ENCODE measurements around the gene ACBD6. TPM values are rescaled to one million over a fixed set of nuclear protein-coding genes. Genes with fewer than 3 reads are reported as not detected.

The ACBD6 gene
- total RNA-seq, 4 donors from 2014 or later, result 26.6 to 51.3 (median 34.4) TPM

DNA sequence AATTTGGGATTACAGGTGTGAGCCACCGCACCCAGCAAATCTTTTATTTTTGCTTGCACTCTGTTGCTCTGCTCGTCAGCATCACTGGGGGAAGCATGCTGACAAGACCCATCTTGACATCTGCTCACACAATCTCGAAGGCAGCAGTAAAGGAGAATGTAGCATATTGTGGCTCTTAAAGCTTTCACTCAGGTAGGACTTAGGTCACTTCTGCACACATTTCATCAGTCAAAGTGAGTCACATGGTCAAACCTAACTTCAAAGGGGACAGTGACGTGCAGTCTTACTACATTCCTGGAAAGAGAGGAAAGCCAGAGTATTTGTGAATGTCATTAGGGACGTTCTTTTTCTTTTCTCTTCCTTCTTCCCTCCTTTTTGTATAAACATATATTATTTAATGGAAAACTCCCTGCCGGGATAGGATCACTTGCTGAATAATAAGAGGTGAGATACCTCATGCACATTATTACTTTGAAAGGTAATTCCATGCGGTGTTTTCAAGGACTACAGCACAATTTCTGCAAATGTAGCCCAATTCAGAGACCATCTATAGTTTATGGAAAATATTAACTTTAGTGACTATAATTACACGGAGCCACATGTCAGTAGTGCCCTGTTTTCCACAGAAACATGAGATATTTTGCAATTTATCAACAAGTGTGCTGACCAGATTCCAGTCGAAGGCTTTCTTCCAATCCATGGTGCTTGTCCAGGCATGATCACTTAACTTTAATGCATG, 19.3 kb upstream of the ACBD6 start:
- peaks cover 0 to 31% (median 6%) of the 10 kb centered on the region in 3 donors for H3K4me1 ChIP-seq
- no peak for DNase-seq
- WGBS, 2 donors, result 32 to 45% methylated on average over 9 of the region's 9 CpGs
- no peaks in the 10 kb centered on the region for H3K27me3 ChIP-seq
- no peak overlapping the region for H3K4me3 ChIP-seq
- no peaks in the 10 kb centered on the region for H3K36me3 ChIP-seq
- intact Hi-C loops (cut with DNase I), result loop anchor here (5.0 kb wide), 2 partner anchors 341 to 501 kb away; partner anchors contain the start of gene STX6
- peak overlapping the region in 3 of 4 donors; percentile 17 to 35 (median 23) for H3K27ac ChIP-seq
- TF ChIP-seq POLR2A (IDR thresholded peaks at IDR 0.05), result no peak
- TF ChIP-seq, protein P1, sequence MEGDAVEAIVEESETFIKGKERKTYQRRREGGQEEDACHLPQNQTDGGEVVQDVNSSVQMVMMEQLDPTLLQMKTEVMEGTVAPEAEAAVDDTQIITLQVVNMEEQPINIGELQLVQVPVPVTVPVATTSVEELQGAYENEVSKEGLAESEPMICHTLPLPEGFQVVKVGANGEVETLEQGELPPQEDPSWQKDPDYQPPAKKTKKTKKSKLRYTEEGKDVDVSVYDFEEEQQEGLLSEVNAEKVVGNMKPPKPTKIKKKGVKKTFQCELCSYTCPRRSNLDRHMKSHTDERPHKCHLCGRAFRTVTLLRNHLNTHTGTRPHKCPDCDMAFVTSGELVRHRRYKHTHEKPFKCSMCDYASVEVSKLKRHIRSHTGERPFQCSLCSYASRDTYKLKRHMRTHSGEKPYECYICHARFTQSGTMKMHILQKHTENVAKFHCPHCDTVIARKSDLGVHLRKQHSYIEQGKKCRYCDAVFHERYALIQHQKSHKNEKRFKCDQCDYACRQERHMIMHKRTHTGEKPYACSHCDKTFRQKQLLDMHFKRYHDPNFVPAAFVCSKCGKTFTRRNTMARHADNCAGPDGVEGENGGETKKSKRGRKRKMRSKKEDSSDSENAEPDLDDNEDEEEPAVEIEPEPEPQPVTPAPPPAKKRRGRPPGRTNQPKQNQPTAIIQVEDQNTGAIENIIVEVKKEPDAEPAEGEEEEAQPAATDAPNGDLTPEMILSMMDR (IDR thresholded peaks at IDR 0.05), result no peak
- no peaks in the 10 kb centered on the region for H3K9me3 ChIP-seq

DNA sequence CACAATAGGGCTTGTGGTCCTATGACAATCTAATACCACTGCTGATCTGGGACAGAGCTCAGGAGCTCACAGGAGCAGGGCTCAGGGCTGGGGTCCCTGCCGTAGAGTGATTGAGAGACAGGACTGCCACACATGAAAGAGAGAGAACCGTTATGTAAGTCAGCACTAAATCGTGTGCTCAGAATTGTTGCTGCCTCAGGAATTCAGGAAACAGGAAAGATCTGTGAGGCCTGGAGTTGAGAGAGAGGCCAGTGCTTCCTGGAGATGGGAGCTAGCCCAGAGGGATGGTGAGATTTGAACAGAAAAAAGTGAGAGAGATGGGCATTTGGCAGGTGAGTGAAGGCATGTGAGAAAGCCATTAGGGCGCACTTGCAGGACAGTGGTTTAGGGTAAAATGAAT, 17.5 kb upstream of the ACBD6 start:
- Histone ChIP-seq H3K4me3 (no peak overlapping the region), H3K36me3 (no peaks in the 10 kb centered on the region), H3K9me3 (no peaks in the 10 kb centered on the region), H3K27ac (no peak overlapping the region), H3K27me3 (no peaks in the 10 kb centered on the region), H3K4me1 (peaks cover 0 to 34% (median 3%) of the 10 kb centered on the region in 3 donors)
- intact Hi-C loops (cut with DNase I), result loop anchor here (5.0 kb wide), 2 partner anchors 342 to 502 kb away; partner anchors contain the start of gene STX6
- WGBS, 2 donors, result 47 to 52% methylated on average over 3 to 4 of the region's 4 CpGs
- no peak for TF ChIP-seq POLR2A (IDR thresholded peaks at IDR 0.05)
- TF ChIP-seq, protein P1 (IDR thresholded peaks at IDR 0.05), result no peak
- no peak for DNase-seq

DNA sequence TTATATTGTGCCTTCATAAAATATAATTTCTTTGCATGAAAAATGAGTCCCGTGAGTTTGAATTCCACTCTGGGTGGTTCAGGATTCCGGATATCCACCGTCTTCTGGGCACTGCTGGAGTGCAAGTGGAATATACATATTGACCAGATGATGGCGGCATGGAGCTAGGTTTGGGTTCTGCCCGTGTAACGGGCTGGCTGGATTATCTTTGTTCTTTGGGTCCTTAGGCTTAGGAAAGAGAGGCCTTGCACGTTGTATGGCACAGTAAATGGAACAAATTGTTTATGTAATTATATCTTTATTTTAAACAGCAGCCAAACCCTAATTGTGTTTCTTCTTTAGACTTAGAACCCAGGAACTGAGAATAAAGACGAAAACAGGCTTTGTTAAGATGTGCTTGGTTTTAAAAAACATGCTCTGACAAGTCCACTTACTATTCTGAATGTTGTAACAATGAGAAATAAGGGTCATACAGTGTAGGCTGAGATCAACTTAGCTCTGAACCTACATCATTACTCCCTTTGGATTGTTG, 13.5 kb upstream of the ACBD6 start:
- TF ChIP-seq, protein P1 (IDR thresholded peaks at IDR 0.05), result peak; percentile 66 to 93 (median 80)
- TF ChIP-seq POLR2A (IDR thresholded peaks at IDR 0.05), result no peak
- Histone ChIP-seq H3K4me1 (peaks cover 0 to 12% (median 0%) of the 10 kb centered on the region in 3 donors), H3K27me3 (no peaks in the 10 kb centered on the region), H3K27ac (no peak overlapping the region), H3K36me3 (no peaks in the 10 kb centered on the region), H3K4me3 (no peak overlapping the region), H3K9me3 (no peaks in the 10 kb centered on the region)
- 4 to 7% methylated on average over 8 of the region's 8 CpGs for WGBS, 2 donors
- DNase-seq, result no peak
- intact Hi-C loops (cut with DNase I), result no loop called here

DNA sequence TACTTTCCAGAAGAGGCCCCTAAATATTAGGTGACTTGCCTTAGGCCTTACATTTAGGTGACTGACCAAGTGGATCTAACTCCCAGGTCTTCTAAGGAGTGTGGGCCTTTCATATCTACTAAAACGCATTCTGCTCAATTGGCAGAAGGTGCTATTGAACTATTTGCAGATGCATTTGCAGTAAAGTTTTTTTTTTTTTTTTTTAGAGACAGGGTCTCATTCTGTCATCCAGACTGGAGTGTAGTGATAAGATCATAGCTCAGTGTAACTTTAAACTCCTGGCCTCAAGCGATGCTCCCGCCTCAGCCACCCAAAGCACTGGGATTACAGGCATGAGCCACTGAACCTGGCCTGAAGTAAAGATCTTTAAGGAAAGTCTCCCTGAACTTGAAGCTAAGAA, 13.0 kb upstream of the ACBD6 start:
- Histone ChIP-seq H3K27ac (no peak overlapping the region), H3K4me3 (no peak overlapping the region), H3K27me3 (no peaks in the 10 kb centered on the region), H3K36me3 (no peaks in the 10 kb centered on the region), H3K4me1 (peaks cover 0 to 12% (median 0%) of the 10 kb centered on the region in 3 donors), H3K9me3 (no peaks in the 10 kb centered on the region)
- DNase-seq, result no peak
- TF ChIP-seq, protein P1 (IDR thresholded peaks at IDR 0.05), result no peak
- no peak for TF ChIP-seq POLR2A (IDR thresholded peaks at IDR 0.05)
- 24 to 51% methylated on average over 3 of the region's 3 CpGs for WGBS, 2 donors
- intact Hi-C loops (cut with DNase I), result no loop called here

DNA sequence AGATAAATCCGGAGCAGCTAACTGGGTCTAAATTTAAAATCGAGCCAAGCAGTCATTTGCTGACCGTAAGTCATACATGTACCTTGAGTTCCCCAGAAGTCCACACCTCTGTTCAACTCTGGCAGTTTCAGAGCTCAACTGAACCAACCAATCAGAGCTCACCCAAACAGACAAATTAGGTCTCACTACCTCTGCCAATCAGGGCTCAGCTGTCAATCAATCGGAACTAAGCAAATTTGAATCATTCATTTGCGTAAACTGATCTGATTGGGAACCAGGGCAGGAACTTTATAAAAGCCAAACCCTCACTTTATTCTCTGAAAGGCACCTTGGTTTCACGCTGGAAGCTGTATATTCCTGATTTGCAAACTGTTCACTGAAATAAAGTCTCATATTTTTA, 11.2 kb upstream of the ACBD6 start:
- 82 to 91% methylated on average over 6 of the region's 6 CpGs for WGBS, 2 donors
- Histone ChIP-seq H3K36me3 (no peaks in the 10 kb centered on the region), H3K27me3 (no peaks in the 10 kb centered on the region), H3K4me1 (peaks cover 0 to 12% (median 0%) of the 10 kb centered on the region in 3 donors), H3K4me3 (no peak overlapping the region), H3K9me3 (no peaks in the 10 kb centered on the region), H3K27ac (no peak overlapping the region)
- intact Hi-C loops (cut with DNase I), result no loop called here
- TF ChIP-seq, protein P1 (IDR thresholded peaks at IDR 0.05), result no peak
- TF ChIP-seq POLR2A (IDR thresholded peaks at IDR 0.05), result no peak
- no peak for DNase-seq
